ENCODE measurements around the gene C9orf50. TPM values are rescaled to one million over a fixed set of nuclear protein-coding genes. Genes with fewer than 3 reads are reported as not detected.

The C9orf50 gene
- total RNA-seq, 1 donor from 2014 or later: 0.43 TPM

DNA sequence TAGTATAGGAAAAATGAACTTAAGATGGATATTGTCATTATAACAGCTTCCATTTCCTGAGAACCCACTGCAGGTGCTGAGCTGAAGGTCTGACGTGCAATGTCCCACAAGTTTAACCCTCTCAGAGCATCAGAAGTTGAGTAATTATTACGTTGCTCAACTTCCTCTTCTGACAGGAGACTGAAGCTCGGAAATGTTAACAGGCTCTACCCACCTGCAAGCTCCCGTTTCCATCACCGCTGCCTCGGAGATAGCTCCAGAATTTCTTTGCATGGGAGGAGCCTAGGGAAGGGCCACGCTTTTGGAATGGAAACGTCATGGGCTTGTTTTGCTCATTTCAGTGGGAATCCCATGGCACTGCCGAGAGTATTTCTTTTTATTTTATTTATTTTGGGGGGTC is 4.0 kb upstream of the C9orf50 start:
- H3K36me3 Mint-ChIP-seq (ENCODE audit: insufficient read depth): no peaks in the 10 kb centered on the region
- H3K27me3 Mint-ChIP-seq: peaks cover 7% of the 10 kb centered on the region
- no peak overlapping the region for H3K27ac Mint-ChIP-seq
- no peak for DNase-seq (ENCODE audit: low spot score, unreplicated experiment)
- peak overlapping the region; percentile 86 for H3K4me3 Mint-ChIP-seq (ENCODE audit: low read depth)
- H3K9me3 Mint-ChIP-seq (ENCODE audit: low read depth): no peaks in the 10 kb centered on the region
- no peak for TF ChIP-seq CTCF (IDR thresholded peaks at IDR 0.05; ENCODE audit: unreplicated experiment)
- H3K4me1 Mint-ChIP-seq (ENCODE audit: low read depth): peaks cover 17% of the 10 kb centered on the region

DNA sequence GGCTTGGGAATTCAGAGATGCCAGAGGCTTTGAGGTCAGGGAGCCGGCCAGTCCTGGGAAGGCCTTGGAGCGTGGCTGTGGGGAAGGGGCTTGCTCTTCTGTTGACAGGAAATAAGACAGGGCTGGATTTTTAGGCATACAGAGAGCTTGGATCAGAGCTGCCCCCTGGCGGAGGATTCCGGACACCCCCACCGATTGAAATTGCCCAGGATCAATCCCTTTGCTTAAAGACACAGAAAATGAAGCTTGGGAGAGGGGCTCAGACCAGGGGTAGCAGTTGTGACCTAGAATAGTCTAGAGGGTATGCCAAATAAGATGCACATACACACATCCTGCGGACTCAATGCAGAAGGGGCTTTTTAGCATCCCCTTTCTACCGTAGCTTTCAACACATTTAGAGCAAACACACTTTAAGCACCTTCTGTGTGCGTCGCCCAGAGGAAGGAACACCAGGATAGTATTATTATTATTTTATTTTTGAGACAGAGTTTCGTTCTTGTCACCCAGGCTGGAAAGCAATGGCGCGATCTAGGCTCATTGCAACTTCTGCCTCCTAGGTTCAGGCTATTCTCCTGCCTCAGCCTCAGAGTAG is 3.4 kb upstream of the C9orf50 start:
- peaks cover 18% of the 10 kb centered on the region for H3K4me1 Mint-ChIP-seq (ENCODE audit: low read depth)
- no peaks in the 10 kb centered on the region for H3K36me3 Mint-ChIP-seq (ENCODE audit: insufficient read depth)
- peak overlapping the region; percentile 67 for H3K4me3 Mint-ChIP-seq (ENCODE audit: low read depth)
- H3K27me3 Mint-ChIP-seq: peaks cover 7% of the 10 kb centered on the region
- DNase-seq (ENCODE audit: low spot score, unreplicated experiment): peak; percentile 56
- TF ChIP-seq CTCF (IDR thresholded peaks at IDR 0.05; ENCODE audit: unreplicated experiment): peak; percentile 71
- H3K9me3 Mint-ChIP-seq (ENCODE audit: low read depth): no peaks in the 10 kb centered on the region
- peak overlapping the region; percentile 84 for H3K27ac Mint-ChIP-seq

GRCh38 chr9:129623331-129623730 is 2.4 kb upstream of the C9orf50 start:
- no peak for TF ChIP-seq CTCF (IDR thresholded peaks at IDR 0.05; ENCODE audit: unreplicated experiment)
- DNase-seq (ENCODE audit: low spot score, unreplicated experiment): no peak
- Mint-ChIP-seq H3K4me3 (ENCODE audit: low read depth) (no peak overlapping the region), H3K36me3 (ENCODE audit: insufficient read depth) (no peaks in the 10 kb centered on the region), H3K27me3 (peaks cover 14% of the 10 kb centered on the region), H3K9me3 (ENCODE audit: low read depth) (no peaks in the 10 kb centered on the region), H3K27ac (no peak overlapping the region), H3K4me1 (ENCODE audit: low read depth) (peaks cover 18% of the 10 kb centered on the region)

- H3K9me3 Mint-ChIP-seq (ENCODE audit: low read depth): no peaks in the 10 kb centered on the region
- DNase-seq (ENCODE audit: low spot score, unreplicated experiment): peak; percentile 56
- H3K4me1 Mint-ChIP-seq (ENCODE audit: low read depth): peaks cover 3% of the 10 kb centered on the region
- H3K4me3 Mint-ChIP-seq (ENCODE audit: low read depth): peak overlapping the region; percentile 65
- no peak overlapping the region for H3K27ac Mint-ChIP-seq
- H3K36me3 Mint-ChIP-seq (ENCODE audit: insufficient read depth): no peaks in the 10 kb centered on the region
- H3K27me3 Mint-ChIP-seq: peaks cover 16% of the 10 kb centered on the region
- TF ChIP-seq CTCF (IDR thresholded peaks at IDR 0.05; ENCODE audit: unreplicated experiment): peak; percentile 55
These were observed 873 bp downstream of the C9orf50 start for GRCh38 chr9:129619787-129620668.

GRCh38 chr9:129617167-129617566 is 3.7 kb downstream of the C9orf50 start:
- Mint-ChIP-seq H3K9me3 (ENCODE audit: low read depth) (no peaks in the 10 kb centered on the region), H3K27ac (no peak overlapping the region), H3K36me3 (ENCODE audit: insufficient read depth) (no peaks in the 10 kb centered on the region), H3K4me1 (ENCODE audit: low read depth) (peaks cover 1% of the 10 kb centered on the region), H3K4me3 (ENCODE audit: low read depth) (no peak overlapping the region), H3K27me3 (peaks cover 16% of the 10 kb centered on the region)
- no peak for DNase-seq (ENCODE audit: low spot score, unreplicated experiment)
- TF ChIP-seq CTCF (IDR thresholded peaks at IDR 0.05; ENCODE audit: unreplicated experiment): peak; percentile 54
